GM21360 (cell line): ENCODE measurements around the gene CCDC9B.

Experiments
- ATAC-seq: cut with Tn5 transposase; IDR thresholded peaks from one replicate; pipeline ENCODE4 v1.9.1; 2021; ENCODE audit warnings: mild to moderate bottlenecking, moderate library complexity; ENCODE audit not compliant: unreplicated experiment

The CCDC9B gene

GRCh38 chr15:40345867-40346578 lies 5.3 kb upstream of the CCDC9B start:
- no peak for ATAC-seq

GRCh38 chr15:40345225-40345866 lies 4.6 kb upstream of the CCDC9B start:
- ATAC-seq, result no peak

- ATAC-seq, result no peak
These were observed 3.9 kb upstream of the CCDC9B start for GRCh38 chr15:40344631-40345120.

GRCh38 chr15:40344217-40344616 lies 3.5 kb upstream of the CCDC9B start:
- no peak for ATAC-seq

- ATAC-seq, result no peak
These were observed 2.8 kb upstream of the CCDC9B start for GRCh38 chr15:40343512-40343911.

GRCh38 chr15:40342416-40343320 lies 1.9 kb upstream of the CCDC9B start:
- no peak for ATAC-seq

- ATAC-seq, result no peak
These were observed 550 bp downstream of the CCDC9B start for GRCh38 chr15:40340038-40340739.

GRCh38 chr15:40339621-40339945 lies 1.2 kb downstream of the CCDC9B start:
- no peak for ATAC-seq

GRCh38 chr15:40338921-40339620 lies 1.7 kb downstream of the CCDC9B start:
- ATAC-seq, result no peak

- ATAC-seq, result no peak
These were observed 2.6 kb downstream of the CCDC9B start for GRCh38 chr15:40338041-40338657.

GRCh38 chr15:40337597-40337996 lies 3.1 kb downstream of the CCDC9B start:
- ATAC-seq, result no peak

- no peak for ATAC-seq
These were observed 4.0 kb downstream of the CCDC9B start for GRCh38 chr15:40336744-40337122.

- ATAC-seq, result no peak
These were observed 4.6 kb downstream of the CCDC9B start for GRCh38 chr15:40335938-40336743.

- ATAC-seq, result no peak
These were observed 5.6 kb downstream of the CCDC9B start for GRCh38 chr15:40334941-40335795.

GRCh38 chr15:40334541-40334940 lies 6.2 kb downstream of the CCDC9B start:
- no peak for ATAC-seq

GRCh38 chr15:40333922-40334492 lies 6.7 kb downstream of the CCDC9B start:
- no peak for ATAC-seq

- ATAC-seq, result no peak
These were observed 8.5 kb downstream of the CCDC9B start for GRCh38 chr15:40332113-40332781.
